Spinal cord (tissue), 10 donors: ENCODE data around the gene MON2. TPM values are rescaled to one million over a fixed set of nuclear protein-coding genes. Genes with fewer than 3 reads are reported as not detected.
"Not testable (repeated sequence)": the region's sequence is repeated elsewhere in the genome, so short reads cannot be mapped to it uniquely, and the experiment has no call there.

Experiments
- DNase-seq, 6 donors: peaks; one replicate each; pipeline versions ENCODE4 v3.0.0 to v3.0.0-alpha.2; 2013 to 2015; ENCODE audit warnings: low spot score in 6 of 6, low read depth in 4 of 6
- H3K27ac ChIP-seq: one replicate; pipeline ENCODE4 v1.5.1; 2013; ENCODE audit warnings: low read depth, low read length, control low read depth
- H3K27me3 ChIP-seq: one replicate; pipeline ENCODE4 v1.6.1; 2013; ENCODE audit warnings: low read length; ENCODE audit not compliant: control insufficient read depth, insufficient read depth
- H3K36me3 ChIP-seq: one replicate; pipeline ENCODE4 v1.6.1; 2013; ENCODE audit warnings: low read length; ENCODE audit not compliant: control insufficient read depth, insufficient read depth
- H3K4me1 ChIP-seq: one replicate; pipeline ENCODE4 v1.6.1; 2013; ENCODE audit warnings: low read length; ENCODE audit not compliant: control insufficient read depth, insufficient read depth
- H3K4me3 ChIP-seq: one replicate; pipeline ENCODE4 v1.5.1; 2013; ENCODE audit warnings: low read depth, low read length, control low read depth
- H3K9me3 ChIP-seq: one replicate; pipeline ENCODE4 v1.6.1; 2013; ENCODE audit warnings: low read length; ENCODE audit not compliant: control insufficient read depth, insufficient read depth
- WGBS: methylation state at CpG from one replicate; pipeline ENCODE4 v1.1.5; 2013; ENCODE audit warnings: missing lambda C conversion rate; ENCODE audit not compliant: insufficient coverage; 5-methylcytosine and 5-hydroxymethylcytosine counted together
- polyA plus RNA-seq, 2 donors: library from polyadenylated mRNA; unstranded; fragments of 120-200 nt; gene quantifications; one replicate each; pipeline ENCODE4 v1.2.1, GENCODE V29; 2013; ENCODE audit not compliant: insufficient read length in 2 of 2
- total RNA-seq, 2 donors: library from RNA; depleted of rRNA in 1 of 2; stranded (reverse); fragments of 120-200 nt in 1 of 2; fragments of >200 nt in 1 of 2; gene quantifications; one replicate each; pipeline versions ENCODE4 v1.2.3 to v1.2.4, GENCODE V29; 2013 to 2014
- donor health status: healthy.

Gene MON2
- total and polyA plus RNA-seq, 4 donors, result 42.9 to 130 (median 45.8) TPM

- no peak overlapping the region for H3K27ac ChIP-seq
- no peaks in the 10 kb centered on the region for H3K9me3 ChIP-seq
- H3K27me3 ChIP-seq, result no peaks in the 10 kb centered on the region
- H3K36me3 ChIP-seq, result peaks cover 13% of the 10 kb centered on the region
- H3K4me3 ChIP-seq, result no peak overlapping the region
- peak in 1 of 6 donors; percentile 21 for DNase-seq
- no peaks in the 10 kb centered on the region for H3K4me1 ChIP-seq
- WGBS, result no CpG with 5 or more reads among the region's 2 CpGs
These were observed 70.9 kb downstream of the MON2 start for GRCh38 chr12:62537551-62537950.

- Histone ChIP-seq H3K4me3 (no peak overlapping the region), H3K9me3 (no peaks in the 10 kb centered on the region), H3K27ac (no peak overlapping the region), H3K4me1 (no peaks in the 10 kb centered on the region), H3K36me3 (peaks cover 16% of the 10 kb centered on the region), H3K27me3 (no peaks in the 10 kb centered on the region)
- WGBS, result 100% methylated on average over 2 of the region's 2 CpGs
- no peak for DNase-seq
These were observed 73.7 kb downstream of the MON2 start for GRCh38 chr12:62540354-62540753.

- Histone ChIP-seq H3K4me3 (no peak overlapping the region), H3K27me3 (no peaks in the 10 kb centered on the region), H3K4me1 (no peaks in the 10 kb centered on the region), H3K27ac (no peak overlapping the region), H3K36me3 (peaks cover 16% of the 10 kb centered on the region), H3K9me3 (no peaks in the 10 kb centered on the region)
- DNase-seq, result no peak
- WGBS, result no CpG with 5 or more reads among the region's 1 CpG
These were observed 76.2 kb downstream of the MON2 start for GRCh38 chr12:62542814-62543213.

- no peaks in the 10 kb centered on the region for H3K27me3 ChIP-seq
- no peaks in the 10 kb centered on the region for H3K9me3 ChIP-seq
- H3K27ac ChIP-seq, result no peak overlapping the region
- H3K36me3 ChIP-seq, result peaks cover 16% of the 10 kb centered on the region
- no CpG with 5 or more reads among the region's 5 CpGs for WGBS
- H3K4me3 ChIP-seq, result no peak overlapping the region
- no peak for DNase-seq
- no peaks in the 10 kb centered on the region for H3K4me1 ChIP-seq
These were observed 76.7 kb downstream of the MON2 start for GRCh38 chr12:62543324-62543723.

GRCh38 chr12:62543741-62544140, 77.1 kb downstream of the MON2 start:
- H3K4me1 ChIP-seq, result no peaks in the 10 kb centered on the region
- H3K27ac ChIP-seq, result no peak overlapping the region
- DNase-seq, result no peak
- 100% methylated on average over 2 of the region's 3 CpGs for WGBS
- H3K4me3 ChIP-seq, result no peak overlapping the region
- H3K36me3 ChIP-seq, result peaks cover 16% of the 10 kb centered on the region
- H3K9me3 ChIP-seq, result no peaks in the 10 kb centered on the region
- no peaks in the 10 kb centered on the region for H3K27me3 ChIP-seq

GRCh38 chr12:62552906-62553556, 86.4 kb downstream of the MON2 start:
- Histone ChIP-seq H3K27ac (no peak overlapping the region), H3K4me3 (no peak overlapping the region), H3K27me3 (no peaks in the 10 kb centered on the region), H3K9me3 (no peaks in the 10 kb centered on the region), H3K4me1 (no peaks in the 10 kb centered on the region), H3K36me3 (peaks cover 23% of the 10 kb centered on the region)
- 100% methylated on average over 2 of the region's 5 CpGs for WGBS
- DNase-seq, result no peak

- no CpG with 5 or more reads among the region's 1 CpG for WGBS
- not testable (repeated sequence) for DNase-seq
These were observed 92.7 kb downstream of the MON2 start for GRCh38 chr12:62559366-62559765.

GRCh38 chr12:62562846-62563245, 96.2 kb downstream of the MON2 start:
- H3K4me1 ChIP-seq, result no peaks in the 10 kb centered on the region
- DNase-seq, result peak in 1 of 6 donors; percentile 50
- H3K27ac ChIP-seq, result no peak overlapping the region
- peaks cover 7% of the 10 kb centered on the region for H3K36me3 ChIP-seq
- H3K4me3 ChIP-seq, result no peak overlapping the region
- WGBS, result no CpG with 5 or more reads among the region's 2 CpGs
- H3K9me3 ChIP-seq, result no peaks in the 10 kb centered on the region
- no peaks in the 10 kb centered on the region for H3K27me3 ChIP-seq

More at GRCh38 chr12:62559366-62559765, 92.7 kb downstream of the MON2 start:
- peaks cover 25% of the 10 kb centered on the region for H3K36me3 ChIP-seq
- H3K27ac ChIP-seq, H3K4me3 ChIP-seq, H3K27me3 ChIP-seq, H3K9me3 ChIP-seq, H3K4me1 ChIP-seq: not testable (repeated sequence)

- Histone ChIP-seq H3K4me3 (no peak overlapping the region), H3K4me1 (no peaks in the 10 kb centered on the region), H3K36me3 (peaks cover 3% of the 10 kb centered on the region), H3K9me3 (no peaks in the 10 kb centered on the region), H3K27me3 (no peaks in the 10 kb centered on the region), H3K27ac (no peak overlapping the region)
- no peak for DNase-seq
These were observed 108.4 kb downstream of the MON2 start for GRCh38 chr12:62575036-62575435.

- no CpG with 5 or more reads among the region's 1 CpG for WGBS
- Histone ChIP-seq H3K27ac (no peak overlapping the region), H3K27me3 (no peaks in the 10 kb centered on the region), H3K4me3 (no peak overlapping the region), H3K9me3 (no peaks in the 10 kb centered on the region), H3K36me3 (peaks cover 3% of the 10 kb centered on the region), H3K4me1 (peaks cover 1% of the 10 kb centered on the region)
- DNase-seq, result no peak
These were observed 109.9 kb downstream of the MON2 start for GRCh38 chr12:62576503-62576902.
